GM12878 (cell line): ENCODE measurements around the gene PRPSAP1. TPM values are rescaled to one million over a fixed set of nuclear protein-coding genes. Genes with fewer than 3 reads are reported as not detected.

Source experiments
- ATAC-seq: fragments of 200-7000 bp; cut with Tn5 transposase; 3 replicates; pipeline ENCODE4 v1.9.1; 2020; ENCODE audit warnings: mild to moderate bottlenecking, moderate library complexity
- BruUV-seq: library from RNA; stranded (reverse); fragments of 400-500 nt; replicated peaks from 2 replicates; lab custom pipeline; 2021; lab: Mats Ljungman, UMichigan
- CTCF ChIA-PET: fragments of 300-600 bp; sonication (Branson Sonifier 250); formaldehyde crosslinking; extraction: SDS; loops from one replicate; lab custom pipeline; 2021; ENCODE audit warnings: inconsistent platforms; lab: Yijun Ruan, JAX
- POLR2A ChIA-PET: fragments of 350-600 bp; formaldehyde crosslinking; extraction: SDS; loops from one replicate; lab custom pipeline; 2021; ENCODE audit warnings: inconsistent platforms; lab: Charles Lee
- RAD21 ChIA-PET: fragments of 300-600 bp; sonication (Branson Sonifier 250); formaldehyde crosslinking; loops from one replicate; lab custom pipeline; 2023; ENCODE audit warnings: antibody characterized with exemption; ENCODE audit not compliant: unreplicated experiment; lab: Charles Lee
- SMC1A ChIA-PET: fragments of 300-600 bp; sonication (Branson Sonifier 250); formaldehyde crosslinking; loops from one replicate; lab custom pipeline; 2023; ENCODE audit not compliant: unreplicated experiment, uncharacterized antibody; lab: Charles Lee
- DNase-seq: peaks from one replicate; pipeline ENCODE4 v3.0.0-alpha.2; 2011; ENCODE audit warnings: low read depth, low spot score
- FAIRE-seq: peaks from 3 replicates; lab custom pipeline; 2011; peaks lifted over from hg19 to GRCh38; lab: Jason Lieb, UNC
- H2AFZ ChIP-seq: 2 replicates; pipeline ENCODE4 v1.6.0; 2011; ENCODE audit warnings: low read depth, low read length, control low read depth; ENCODE audit not compliant: control insufficient read depth
- H3K27ac ChIP-seq: 2 replicates; pipeline ENCODE4 v1.5.1; 2011; ENCODE audit warnings: control low read depth; ENCODE audit not compliant: control insufficient read depth, insufficient read depth
- H3K27me3 ChIP-seq, 2 experiments: replicated peaks in 1 of 2; 2 replicates each; pipeline versions ENCODE4 v1.6.0 to v1.6.1; 2011; ENCODE audit warnings: low read length in 1 of 2; ENCODE audit not compliant: control insufficient read depth in 2 of 2, insufficient read depth in 2 of 2
- H3K36me3 ChIP-seq, 2 experiments: 2 replicates each; pipeline ENCODE4 v1.5.1; 2011; ENCODE audit warnings: low read length in 1 of 2; ENCODE audit not compliant: control insufficient read depth in 2 of 2, insufficient read depth in 2 of 2
- H3K4me1 ChIP-seq: 2 replicates; pipeline ENCODE4 v1.6.1; 2011; ENCODE audit warnings: mild to moderate bottlenecking, low read length, moderate library complexity, mixed read lengths; ENCODE audit not compliant: control insufficient read depth, insufficient read depth
- H3K4me2 ChIP-seq: 2 replicates; pipeline ENCODE4 v1.6.0; 2011; ENCODE audit warnings: control low read depth; ENCODE audit not compliant: control insufficient read depth, insufficient read depth
- H3K4me3 ChIP-seq: fragments of 200-600 bp; sonication (generic); 2 replicates; pipeline ENCODE4 v1.5.1; 2016
- H3K79me2 ChIP-seq: 2 replicates; pipeline ENCODE4 v1.6.0; 2011; ENCODE audit warnings: low read length; ENCODE audit not compliant: control insufficient read depth, insufficient read depth
- H3K9ac ChIP-seq: 2 replicates; pipeline ENCODE4 v1.8.0; 2011; ENCODE audit warnings: low read length, control low read depth, mixed read lengths; ENCODE audit not compliant: control insufficient read depth, insufficient read depth
- H3K9me3 ChIP-seq: replicated peaks from 3 replicates; pipeline ENCODE4 v1.5.1; 2011; ENCODE audit warnings: mild to moderate bottlenecking, low read length; ENCODE audit not compliant: control insufficient read depth, insufficient read depth
- H4K20me1 ChIP-seq: 2 replicates; pipeline ENCODE4 v1.6.0; 2011; ENCODE audit not compliant: control insufficient read depth, insufficient read depth
- ATF7 ChIP-seq: fragments of 450-650 bp; IDR thresholded peaks from 2 replicates; pipeline ENCODE4 v1.6.1; 2016; ENCODE audit warnings: low read depth, mild to moderate bottlenecking
- BACH1 ChIP-seq: fragments of 450-650 bp; IDR thresholded peaks from 2 replicates; pipeline ENCODE4 v1.6.1; 2017; ENCODE audit warnings: mild to moderate bottlenecking, borderline replicate concordance
- CHD1 ChIP-seq: IDR thresholded peaks from 2 replicates; pipeline ENCODE4 v1.6.1; 2012; ENCODE audit warnings: low read depth, low read length, improper control_type of control experiment
- EP300 ChIP-seq, 2 experiments: fragments of 150-350 bp in 1 of 2; IDR thresholded peaks; 2 replicates each; pipeline ENCODE4 v1.6.1; 2011 to 2012; ENCODE audit warnings: low read depth in 2 of 2, low read length in 2 of 2, borderline replicate concordance in 1 of 2, improper control_type of control experiment in 1 of 2, inconsistent platforms in 1 of 2; ENCODE audit not compliant: control insufficient read depth in 1 of 2
- EZH2 ChIP-seq: IDR thresholded peaks from 2 replicates; pipeline ENCODE4 v1.6.1; 2012; ENCODE audit warnings: low read depth, mild to moderate bottlenecking, control low read depth, inconsistent platforms, low read length, borderline replicate concordance; ENCODE audit not compliant: control insufficient read depth
- NR2C1 ChIP-seq: fragments of 450-650 bp; IDR thresholded peaks from 2 replicates; pipeline ENCODE4 v1.6.1; 2017; ENCODE audit warnings: antibody characterized with exemption, mild to moderate bottlenecking, moderate library complexity
- POLR2AphosphoS2 ChIP-seq: IDR thresholded peaks from 2 replicates; pipeline ENCODE4 v1.6.1; 2011; ENCODE audit warnings: low read depth, mild to moderate bottlenecking, low read length, improper control_type of control experiment, moderate library complexity
- RB1 ChIP-seq: fragments of 450-650 bp; formaldehyde crosslinking; IDR thresholded peaks from 2 replicates; pipeline ENCODE4 v1.6.1; 2017; ENCODE audit warnings: mild to moderate bottlenecking, borderline replicate concordance
- RBBP5 ChIP-seq: fragments of 200-600 bp; sonication (generic); conservative IDR thresholded peaks from 2 replicates; pipeline ENCODE4 v1.6.1; 2016
- SIN3A ChIP-seq: IDR thresholded peaks from 2 replicates; pipeline ENCODE4 v1.6.1; 2012; ENCODE audit warnings: low read depth, low read length, improper control_type of control experiment
- ZNF207 ChIP-seq: fragments of 450-650 bp; IDR thresholded peaks from 2 replicates; pipeline ENCODE4 v1.6.1; 2014; ENCODE audit warnings: antibody characterized with exemption, mild to moderate bottlenecking, borderline replicate concordance
- ZNF622 ChIP-seq: fragments of 450-650 bp; IDR thresholded peaks from 2 replicates; pipeline ENCODE4 v1.6.1; 2017; ENCODE audit warnings: mild to moderate bottlenecking, inconsistent platforms
- WGBS: methylation state at CpG from one replicate; pipeline ENCODE4 v1.1.6; 2016; ENCODE audit warnings: low lambda C conversion rate; ENCODE audit not compliant: insufficient replicate concordance, insufficient coverage; ENCODE audit errors: missing lambda C conversion rate; 5-methylcytosine and 5-hydroxymethylcytosine counted together
- in situ Hi-C: fragments of 300-500 bp; cut with MboI; formaldehyde crosslinking; loops from 9 replicates; pipeline ENCODE4 v1.14.3; 2018; ENCODE audit warnings: mixed read lengths
- intact Hi-C: fragments of 100-400 bp; cut with micrococcal nuclease; formaldehyde crosslinking; loops from one replicate; pipeline ENCODE4 v1.14.2; 2022; ENCODE audit not compliant: unreplicated experiment
- polyA plus RNA-seq, 11 experiments: library from polyadenylated mRNA; depleted of rRNA in 4 of 11; unstranded in 6 of 11; stranded (reverse) in 5 of 11; fragments of >200 nt; fragmentation: Nextera tagmentation in 4 of 11; fragmentation: Illumina TruSeq in 1 of 11; extraction: Ambion mirVana in 4 of 11; extraction: Trizol in 1 of 11; gene quantifications; 1 replicate in 1 of 11; 2 replicates in 10 of 11; pipeline versions ENCODE4 v1.2.1 to v1.2.3, GENCODE V29; 2011 to 2016; ENCODE audit warnings: inconsistent platforms in 2 of 11, missing spikeins in 2 of 11, low read depth in 1 of 11
- total RNA-seq, 4 experiments: library from RNA; depleted of rRNA in 3 of 4; stranded (reverse); fragments of >200 nt in 3 of 4; fragmentation: Illumina TruSeq in 1 of 4; extraction: Trizol in 1 of 4; gene quantifications; 2 replicates each; pipeline versions ENCODE4 v1.2.1 to v1.2.3, GENCODE V29; 2013 to 2021
- TF ChIP-seq, protein P1 (sequence below): fragments of 450-650 bp; IDR thresholded peaks from 2 replicates; pipeline ENCODE4 v1.6.1; 2014; ENCODE audit warnings: mild to moderate bottlenecking
- TF ChIP-seq, protein P2 (sequence below): IDR thresholded peaks from 2 replicates; pipeline ENCODE4 v1.6.1; 2011; ENCODE audit warnings: low read depth, low read length, improper control_type of control experiment, borderline replicate concordance

The PRPSAP1 gene
- total and polyA plus RNA-seq, 10 of the 15 experiments (the other 5 are each of a cell fraction or from before 2014, with no cell fraction given): 15.8 to 84.2 (median 44.2) TPM

DNA sequence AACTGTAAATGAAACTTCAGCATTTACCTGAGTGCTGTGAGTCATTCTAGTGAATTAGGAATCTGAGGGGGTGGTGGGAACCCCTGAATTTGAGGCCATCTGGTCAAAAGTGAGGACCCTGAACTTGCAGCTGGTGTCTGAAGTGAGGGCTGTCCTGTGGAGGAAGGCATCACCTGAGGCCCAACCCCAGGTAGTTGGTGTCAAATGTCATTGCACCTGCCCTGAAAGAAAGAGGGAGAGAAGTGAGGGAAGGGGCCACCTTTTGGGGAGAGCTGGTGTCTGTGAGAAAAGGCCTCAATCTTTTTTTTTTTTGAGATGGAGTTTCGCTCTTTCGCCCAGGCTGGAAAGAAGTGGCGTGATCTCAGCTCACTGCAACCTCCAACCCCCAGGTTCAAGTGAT lies 12.5 kb upstream of the PRPSAP1 start:
- no peak overlapping the region for H3K9ac ChIP-seq
- TF ChIP-seq, protein P1, sequence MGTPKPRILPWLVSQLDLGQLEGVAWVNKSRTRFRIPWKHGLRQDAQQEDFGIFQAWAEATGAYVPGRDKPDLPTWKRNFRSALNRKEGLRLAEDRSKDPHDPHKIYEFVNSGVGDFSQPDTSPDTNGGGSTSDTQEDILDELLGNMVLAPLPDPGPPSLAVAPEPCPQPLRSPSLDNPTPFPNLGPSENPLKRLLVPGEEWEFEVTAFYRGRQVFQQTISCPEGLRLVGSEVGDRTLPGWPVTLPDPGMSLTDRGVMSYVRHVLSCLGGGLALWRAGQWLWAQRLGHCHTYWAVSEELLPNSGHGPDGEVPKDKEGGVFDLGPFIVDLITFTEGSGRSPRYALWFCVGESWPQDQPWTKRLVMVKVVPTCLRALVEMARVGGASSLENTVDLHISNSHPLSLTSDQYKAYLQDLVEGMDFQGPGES: no peak
- TF ChIP-seq RBBP5: no peak
- no peak for TF ChIP-seq RB1
- no peak for TF ChIP-seq SIN3A
- TF ChIP-seq CHD1: no peak
- no peak for TF ChIP-seq POLR2AphosphoS2
- no peak for TF ChIP-seq ATF7
- no peak for TF ChIP-seq ZNF207
- no peak for TF ChIP-seq BACH1
- no peak for TF ChIP-seq NR2C1
- TF ChIP-seq, protein P2, sequence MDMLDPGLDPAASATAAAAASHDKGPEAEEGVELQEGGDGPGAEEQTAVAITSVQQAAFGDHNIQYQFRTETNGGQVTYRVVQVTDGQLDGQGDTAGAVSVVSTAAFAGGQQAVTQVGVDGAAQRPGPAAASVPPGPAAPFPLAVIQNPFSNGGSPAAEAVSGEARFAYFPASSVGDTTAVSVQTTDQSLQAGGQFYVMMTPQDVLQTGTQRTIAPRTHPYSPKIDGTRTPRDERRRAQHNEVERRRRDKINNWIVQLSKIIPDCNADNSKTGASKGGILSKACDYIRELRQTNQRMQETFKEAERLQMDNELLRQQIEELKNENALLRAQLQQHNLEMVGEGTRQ: no peak
- no peak for TF ChIP-seq ZNF622
- no peak for TF ChIP-seq EP300 (IDR thresholded peaks at IDR 0.05; ENCODE audit: borderline replicate concordance in 1 of 2, control insufficient read depth in 1 of 2, low read depth in 2 of 2, low read length in 2 of 2)
- TF ChIP-seq EZH2: no peak
- TF ChIP-seq, all 136 proteins: peak for 0
- ChIA-PET RAD21 (interaction anchor here (1.8 to 1.9 kb wide), 2 partner anchors 31 to 347 kb away, joined by 4 to 11 read pairs; no protein-coding TSS in a partner anchor), POLR2A (no interaction called here), SMC1A (no interaction called here), CTCF (interaction anchor here (0.5 to 4.2 kb wide), 6 partner anchors 11 to 93 kb away, joined by 3 to 17 read pairs (median 6); partner anchors contain the start of gene PRPSAP1)
- Histone ChIP-seq H3K4me2 (no peak overlapping the region), H3K4me1 (no peaks in the 10 kb centered on the region), H2AFZ (no peak overlapping the region), H3K4me3 (no peak overlapping the region), H3K27ac (no peak overlapping the region), H3K79me2 (no peaks in the 10 kb centered on the region), H3K36me3 (no peaks in the 10 kb centered on the region), H3K9me3 (no peaks in the 10 kb centered on the region), H4K20me1 (no peaks in the 10 kb centered on the region), H3K27me3 (no peaks in the 10 kb centered on the region; a peak in 1 of 4 replicates)
- DNase-seq (no peak), FAIRE-seq (no peak), ATAC-seq (no peak)
- 95% methylated on average over 3 of the region's 3 CpGs for WGBS
- intact Hi-C loops (no loop called here), in situ Hi-C loops (no loop called here)
- no TSS peak for BruUV-seq
